Dedifferentiated amniotic fluid mesenchymal stem cell (primary cell): ENCODE measurements around the gene GAN.
A peak's percentile ranks its signal among the peaks of the same experiment; 100 is the strongest.

Source experiments
- DNase-seq: peaks from one replicate; pipeline ENCODE4 v3.0.0-alpha.2; 2016; ENCODE audit errors: extremely low spot score

GAN gene

GRCh38 chr16:81353895-81354294 is 39.1 kb downstream of the GAN start:
- DNase-seq = no peak

- DNase-seq = no peak
Observed at GRCh38 chr16:81357711-81358260, 43.0 kb downstream of the GAN start.

- no peak for DNase-seq
Observed at GRCh38 chr16:81358860-81359259, 44.1 kb downstream of the GAN start.

- DNase-seq = no peak
Observed at GRCh38 chr16:81360135-81360534, 45.4 kb downstream of the GAN start.

- no peak for DNase-seq
Observed at GRCh38 chr16:81365731-81366130, 51.0 kb downstream of the GAN start.

GRCh38 chr16:81366316-81366932 is 51.7 kb downstream of the GAN start:
- peak; percentile 37 for DNase-seq

- DNase-seq = no peak
Observed at GRCh38 chr16:81367821-81368220, 53.1 kb downstream of the GAN start.

- DNase-seq = no peak
Observed at GRCh38 chr16:81369888-81370504, 55.2 kb downstream of the GAN start.

GRCh38 chr16:81371106-81371505 is 56.3 kb downstream of the GAN start:
- DNase-seq = no peak

GRCh38 chr16:81374550-81374949 is 59.8 kb downstream of the GAN start:
- no peak for DNase-seq

- DNase-seq = no peak
Observed at GRCh38 chr16:81376880-81377279, 62.1 kb downstream of the GAN start.

- no peak for DNase-seq
Observed at GRCh38 chr16:81378049-81378448, 63.3 kb downstream of the GAN start.

GRCh38 chr16:81380932-81381331 is 66.2 kb downstream of the GAN start:
- no peak for DNase-seq

GRCh38 chr16:81384006-81384405 is 69.2 kb downstream of the GAN start:
- no peak for DNase-seq

- no peak for DNase-seq
Observed at GRCh38 chr16:81385031-81385756, 70.4 kb downstream of the GAN start.

- no peak for DNase-seq
Observed at GRCh38 chr16:81388357-81388756, 73.6 kb downstream of the GAN start.

GRCh38 chr16:81390840-81391239 is 76.1 kb downstream of the GAN start:
- DNase-seq = no peak

GRCh38 chr16:81392011-81392410 is 77.2 kb downstream of the GAN start:
- no peak for DNase-seq

GRCh38 chr16:81394416-81394815 is 79.7 kb downstream of the GAN start:
- DNase-seq = no peak

- DNase-seq = no peak
Observed at GRCh38 chr16:81394966-81395655, 80.3 kb downstream of the GAN start.

GRCh38 chr16:81397058-81397878 is 82.5 kb downstream of the GAN start:
- DNase-seq = no peak
